Adrenal gland (tissue), 5 donors: Measurements from ENCODE around the gene MRNIP.

Experiments
- POLR2A ChIP-seq, 2 donors: fragments of 450-650 bp; IDR thresholded peaks; one replicate each; pipeline ENCODE4 v1.6.1; 2017; ENCODE audit warnings: antibody characterized with exemption in 2 of 2, mild to moderate bottlenecking in 2 of 2, moderate library complexity in 1 of 2
- TF ChIP-seq, protein P1 (sequence below), 6 experiments: fragments of 450-650 bp in 4 of 6; fragments of 200-600 bp in 2 of 6; sonication (generic) in 1 of 6; IDR thresholded peaks; 1 replicate in 5 of 6; 2 replicates in 1 of 6; pipeline versions ENCODE4 v1.5.1 to v1.8.0; 2016 to 2021; ENCODE audit warnings: antibody characterized with exemption in 6 of 6, mild to moderate bottlenecking in 2 of 6, moderate library complexity in 1 of 6
- donor health status: DM: no; HTN: no; CAD: no.

DNA sequence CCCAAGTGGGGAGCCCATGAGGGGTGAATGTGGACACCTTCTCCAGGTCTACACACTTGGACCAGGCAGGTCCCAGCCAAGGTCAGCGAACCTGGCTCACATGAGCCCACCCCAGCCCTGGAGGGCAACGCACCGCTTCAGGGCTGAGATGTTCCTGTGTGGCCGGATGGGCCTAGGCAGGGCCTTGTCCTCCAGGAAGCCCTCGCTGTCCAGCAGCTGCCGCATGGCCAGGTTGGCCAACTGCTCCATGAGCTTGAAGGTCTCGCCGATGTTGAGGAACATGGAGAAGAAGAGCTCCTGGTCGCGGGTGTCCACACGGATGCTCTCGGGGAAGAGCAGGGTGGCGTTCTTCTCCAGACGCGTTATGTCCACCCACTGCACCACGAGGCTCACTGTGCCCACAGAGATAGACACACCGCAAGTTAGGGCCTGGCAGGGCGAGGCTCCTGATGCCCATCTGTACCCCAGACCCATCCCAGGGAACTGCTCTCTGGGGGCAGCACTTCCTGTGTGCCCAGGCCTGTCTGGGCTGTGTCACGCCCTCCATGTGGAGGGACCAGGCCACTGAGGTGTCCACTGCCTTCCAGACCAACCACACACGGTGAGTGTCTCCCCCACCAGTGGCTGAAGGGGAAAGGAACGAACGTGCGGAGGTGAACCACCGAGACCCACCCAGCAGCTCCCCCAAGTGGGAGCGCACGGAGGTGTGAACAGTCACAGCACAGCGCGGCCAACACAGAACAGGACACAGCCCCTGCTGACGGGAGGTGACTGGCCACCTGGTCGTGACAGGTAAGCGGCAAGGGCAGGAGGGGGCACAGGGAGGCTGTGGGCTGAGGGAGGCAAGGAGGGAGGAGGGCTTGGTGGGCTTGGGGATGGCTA lies 34.7 kb upstream of the MRNIP start:
- TF ChIP-seq, protein P1, sequence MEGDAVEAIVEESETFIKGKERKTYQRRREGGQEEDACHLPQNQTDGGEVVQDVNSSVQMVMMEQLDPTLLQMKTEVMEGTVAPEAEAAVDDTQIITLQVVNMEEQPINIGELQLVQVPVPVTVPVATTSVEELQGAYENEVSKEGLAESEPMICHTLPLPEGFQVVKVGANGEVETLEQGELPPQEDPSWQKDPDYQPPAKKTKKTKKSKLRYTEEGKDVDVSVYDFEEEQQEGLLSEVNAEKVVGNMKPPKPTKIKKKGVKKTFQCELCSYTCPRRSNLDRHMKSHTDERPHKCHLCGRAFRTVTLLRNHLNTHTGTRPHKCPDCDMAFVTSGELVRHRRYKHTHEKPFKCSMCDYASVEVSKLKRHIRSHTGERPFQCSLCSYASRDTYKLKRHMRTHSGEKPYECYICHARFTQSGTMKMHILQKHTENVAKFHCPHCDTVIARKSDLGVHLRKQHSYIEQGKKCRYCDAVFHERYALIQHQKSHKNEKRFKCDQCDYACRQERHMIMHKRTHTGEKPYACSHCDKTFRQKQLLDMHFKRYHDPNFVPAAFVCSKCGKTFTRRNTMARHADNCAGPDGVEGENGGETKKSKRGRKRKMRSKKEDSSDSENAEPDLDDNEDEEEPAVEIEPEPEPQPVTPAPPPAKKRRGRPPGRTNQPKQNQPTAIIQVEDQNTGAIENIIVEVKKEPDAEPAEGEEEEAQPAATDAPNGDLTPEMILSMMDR (IDR thresholded peaks at IDR 0.05), result no peak
- TF ChIP-seq POLR2A (IDR thresholded peaks at IDR 0.05), result no peak
